K562 (cell line): ENCODE measurements around the gene MMP17. TPM values are rescaled to one million over a fixed set of nuclear protein-coding genes. Genes with fewer than 3 reads are reported as not detected.

ENCODE experiments used
- ASH1L ChIP-seq: fragments of 450-650 bp; IDR thresholded peaks from 2 replicates; pipeline ENCODE4 v1.6.1; 2018; ENCODE audit warnings: borderline replicate concordance, mild to moderate bottlenecking, low read depth; ENCODE audit not compliant: partially characterized antibody
- ATF4 ChIP-seq: fragments of 450-650 bp; formaldehyde crosslinking; IDR thresholded peaks from 2 replicates; pipeline ENCODE4 v1.4.0; 2022; ENCODE audit warnings: mild to moderate bottlenecking, moderate library complexity
- BHLHE40 ChIP-seq: IDR thresholded peaks from 2 replicates; pipeline ENCODE4 v1.6.1; 2011; ENCODE audit warnings: low read length, improper control_type of control experiment
- CTCFL ChIP-seq: IDR thresholded peaks from 2 replicates; pipeline ENCODE4 v1.6.1; 2011; ENCODE audit warnings: borderline replicate concordance, low read depth, mild to moderate bottlenecking, moderate library complexity, low read length; ENCODE audit not compliant: insufficient read depth, poor library complexity, severe bottlenecking
- E2F5 ChIP-seq: sonication (generic); formaldehyde crosslinking; IDR thresholded peaks from 2 replicates; pipeline ENCODE4 v1.8.0; 2022; ENCODE audit warnings: mild to moderate bottlenecking, missing genetic modification reagents
- FOXJ3 ChIP-seq: sonication (generic); formaldehyde crosslinking; IDR thresholded peaks from 2 replicates; pipeline ENCODE4 v1.4.0; 2020; ENCODE audit warnings: mild to moderate bottlenecking, missing genetic modification reagents
- HSF4 ChIP-seq: fragments of 250-450 bp; sonication (Bioruptor Pico); IDR thresholded peaks from 2 replicates; pipeline ENCODE4 v2.1.2; 2022; ENCODE audit warnings: mild to moderate bottlenecking, moderate library complexity, borderline replicate concordance
- IRF9 ChIP-seq: fragments of 450-650 bp; IDR thresholded peaks from 2 replicates; pipeline ENCODE4 v1.6.1; 2016; ENCODE audit warnings: missing biosample characterization, missing genetic modification characterization
- JUN ChIP-seq, 2 experiments: sonication (generic) in 1 of 2; formaldehyde crosslinking in 1 of 2; IDR thresholded peaks; 2 replicates each; pipeline versions ENCODE4 v1.6.1 to v1.8.0; 2012 to 2022; ENCODE audit warnings: borderline replicate concordance in 2 of 2, mild to moderate bottlenecking in 2 of 2, improper control_type of control experiment in 1 of 2, low read depth in 1 of 2, low read length in 1 of 2, missing genetic modification reagents in 1 of 2
- NONO ChIP-seq, 2 experiments: fragments of 200-400 bp in 1 of 2; fragments of 450-650 bp in 1 of 2; formaldehyde crosslinking in 1 of 2; IDR thresholded peaks; 2 replicates each; pipeline ENCODE4 v1.6.1; 2017; ENCODE audit warnings: low read depth in 2 of 2, mild to moderate bottlenecking in 2 of 2, moderate library complexity in 2 of 2, low read length in 1 of 2
- PHF20 ChIP-seq: fragments of 450-650 bp; IDR thresholded peaks from 2 replicates; pipeline ENCODE4 v1.6.1; 2018; ENCODE audit not compliant: partially characterized antibody
- PHF8 ChIP-seq: fragments of 200-600 bp; sonication (generic); IDR thresholded peaks from 2 replicates; pipeline ENCODE4 v1.6.1; 2012; ENCODE audit warnings: mixed run types, mild to moderate bottlenecking, inconsistent platforms, low read length, moderate library complexity, borderline replicate concordance
- RB1 ChIP-seq: fragments of 450-650 bp; IDR thresholded peaks from 2 replicates; pipeline ENCODE4 v1.6.1; 2017; ENCODE audit warnings: low read depth, mild to moderate bottlenecking
- SNIP1 ChIP-seq: fragments of 450-650 bp; IDR thresholded peaks from 2 replicates; pipeline ENCODE4 v1.7.1; 2017; ENCODE audit warnings: low read depth, mild to moderate bottlenecking
- YY1 ChIP-seq, 3 experiments: IDR thresholded peaks; 2 replicates each; pipeline ENCODE4 v1.6.1; 2011; ENCODE audit warnings: low read length in 2 of 3, mild to moderate bottlenecking in 2 of 3, moderate library complexity in 2 of 3, borderline replicate concordance in 1 of 3, control low read depth in 1 of 3, low read depth in 1 of 3; ENCODE audit not compliant: insufficient read depth in 3 of 3, insufficient replicate concordance in 2 of 3, control insufficient read depth in 1 of 3, insufficient read length in 1 of 3; ENCODE audit errors: extremely low read depth in 1 of 3
- ZBTB7A ChIP-seq: IDR thresholded peaks from 2 replicates; pipeline ENCODE4 v1.6.1; 2011; ENCODE audit warnings: low read depth, mild to moderate bottlenecking, low read length, moderate library complexity, borderline replicate concordance; ENCODE audit not compliant: control insufficient read depth
- ZFP30 ChIP-seq: fragments of 250-450 bp; sonication (Bioruptor Pico); IDR thresholded peaks from 2 replicates; pipeline ENCODE4 v1.8.0; 2022; ENCODE audit warnings: moderate library complexity, mild to moderate bottlenecking, inconsistent platforms, borderline replicate concordance
- ZNF316 ChIP-seq: fragments of 450-650 bp; IDR thresholded peaks from 2 replicates; pipeline ENCODE4 v1.6.1; 2016
- ZNF395 ChIP-seq: fragments of 200-800 bp; sonication (Bioruptor generic); IDR thresholded peaks from 2 replicates; pipeline ENCODE4 v1.6.1; 2017; ENCODE audit warnings: missing genetic modification characterization, missing compliant biosample characterization
- ZNF707 ChIP-seq: fragments of 250-450 bp; sonication (Bioruptor Pico); conservative IDR thresholded peaks from 2 replicates; pipeline ENCODE4 v1.8.0; 2022; ENCODE audit warnings: inconsistent platforms, mild to moderate bottlenecking, moderate library complexity
- polyA plus RNA-seq, 8 experiments: library from polyadenylated mRNA; depleted of rRNA in 4 of 8; stranded (reverse) in 5 of 8; unstranded in 3 of 8; fragments of >200 nt; fragmentation: Nextera tagmentation in 2 of 8; fragmentation: Illumina TruSeq in 1 of 8; extraction: Ambion mirVana in 2 of 8; extraction: Trizol in 1 of 8; gene quantifications; 2 replicates each; pipeline versions ENCODE4 v1.2.1 to v1.2.3, GENCODE V29; 2011 to 2014; ENCODE audit warnings: inconsistent platforms in 1 of 8, missing spikeins in 1 of 8
- total RNA-seq, 7 experiments: library from RNA; depleted of rRNA in 6 of 7; stranded (reverse); fragments of >200 nt in 6 of 7; fragmentation: Illumina TruSeq in 2 of 7; extraction: Trizol in 2 of 7; gene quantifications; 2 replicates each; pipeline versions ENCODE4 v1.2.1 to v1.2.3, GENCODE V29; 2011 to 2021; ENCODE audit warnings: low replicate concordance in 1 of 7

MMP17 gene
- total and polyA plus RNA-seq, 9 of the 15 experiments (the other 6 are each of a cell fraction or from before 2014, with no cell fraction given): 1.1 to 21.2 (median 17.1) TPM; not detected in 2

GRCh38 chr12:131830335-131830913, 2.2 kb downstream of the MMP17 start (continued):
- peak; percentile 21 for TF ChIP-seq PHF20
- TF ChIP-seq ATF4 (CRISPR knock-in tag): no peak
- no peak for TF ChIP-seq ZNF395 (CRISPR knock-in tag)
- no peak for TF ChIP-seq HSF4 (CRISPR knock-in tag)
- no peak for TF ChIP-seq IRF9
- TF ChIP-seq ZNF316: no peak
- TF ChIP-seq E2F5: no peak
- no peak for TF ChIP-seq ZFP30 (CRISPR knock-in tag)
- no peak; a peak in 2 of 4 replicates for TF ChIP-seq NONO (IDR thresholded peaks at IDR 0.05; ENCODE audit: low read depth in 2 of 2, low read length in 1 of 2)
- no peak for TF ChIP-seq ASH1L
- TF ChIP-seq YY1 (IDR thresholded peaks at IDR 0.05; ENCODE audit: borderline replicate concordance in 1 of 3, control insufficient read depth in 1 of 3, extremely low read depth in 1 of 3, insufficient read depth in 3 of 3, insufficient read length in 1 of 3, insufficient replicate concordance in 2 of 3, low read depth in 1 of 3, low read length in 2 of 3): peak in 2 of 3 experiments; percentile 16 to 30
- TF ChIP-seq ZNF707: no peak
- peak; percentile 94 for TF ChIP-seq RB1
- peak; percentile 47; the same call in 1 of the 2 replicates for TF ChIP-seq PHF8
- peak; percentile 51 for TF ChIP-seq CTCFL
- no peak for TF ChIP-seq JUN (IDR thresholded peaks at IDR 0.05; ENCODE audit: borderline replicate concordance, low read depth, low read length)
- TF ChIP-seq JUN (CRISPR knock-in tag; IDR thresholded peaks at IDR 0.05; ENCODE audit: borderline replicate concordance): no peak
- TF ChIP-seq FOXJ3 (CRISPR knock-in tag): no peak
- 0 out of 2 replicates have a peak, but pooled peaks have one; percentile 10 for TF ChIP-seq BHLHE40
- peak; percentile 71 for TF ChIP-seq ZBTB7A
- no peak for TF ChIP-seq SNIP1
